SU-DHL-6 (cell line): ENCODE data around the gene OR10C1.

Source experiments
- EZH2phosphoT487 ChIP-seq: fragments of 200-600 bp; sonication (generic), shearing (Covaris generic); conservative IDR thresholded peaks from 2 replicates; pipeline ENCODE4 v1.6.1; 2018; ENCODE audit warnings: mild to moderate bottlenecking, antibody characterized with exemption, low read length, moderate library complexity, mixed read lengths
- TF ChIP-seq, protein P1 (sequence below): fragments of 200-600 bp; sonication (generic); IDR thresholded peaks from one replicate; pipeline ENCODE4 v1.5.1; 2017; ENCODE audit warnings: antibody characterized with exemption, mild to moderate bottlenecking, low read length, moderate library complexity; ENCODE audit not compliant: insufficient read depth, poor library complexity, severe bottlenecking

DNA sequence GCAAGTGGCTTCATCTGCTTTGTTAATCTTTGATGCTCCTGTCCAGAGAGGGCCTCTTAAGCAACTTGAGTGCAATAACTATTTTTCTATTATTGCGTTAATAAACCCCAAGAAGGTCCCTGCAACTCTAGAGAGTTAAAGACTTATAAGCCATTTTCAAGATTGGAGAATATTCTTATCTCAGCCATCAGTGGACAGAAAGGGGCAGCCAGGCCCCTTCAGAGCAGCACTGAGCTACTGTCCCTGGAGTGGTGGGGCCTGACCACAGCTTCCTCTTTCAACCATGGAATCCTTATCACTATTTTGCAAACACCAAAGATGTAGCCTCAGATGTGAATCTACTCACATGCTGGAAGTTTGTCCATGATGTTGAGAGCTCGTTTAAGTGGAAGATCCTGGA lies 51.4 kb downstream of the OR10C1 start:
- TF ChIP-seq, protein P1, sequence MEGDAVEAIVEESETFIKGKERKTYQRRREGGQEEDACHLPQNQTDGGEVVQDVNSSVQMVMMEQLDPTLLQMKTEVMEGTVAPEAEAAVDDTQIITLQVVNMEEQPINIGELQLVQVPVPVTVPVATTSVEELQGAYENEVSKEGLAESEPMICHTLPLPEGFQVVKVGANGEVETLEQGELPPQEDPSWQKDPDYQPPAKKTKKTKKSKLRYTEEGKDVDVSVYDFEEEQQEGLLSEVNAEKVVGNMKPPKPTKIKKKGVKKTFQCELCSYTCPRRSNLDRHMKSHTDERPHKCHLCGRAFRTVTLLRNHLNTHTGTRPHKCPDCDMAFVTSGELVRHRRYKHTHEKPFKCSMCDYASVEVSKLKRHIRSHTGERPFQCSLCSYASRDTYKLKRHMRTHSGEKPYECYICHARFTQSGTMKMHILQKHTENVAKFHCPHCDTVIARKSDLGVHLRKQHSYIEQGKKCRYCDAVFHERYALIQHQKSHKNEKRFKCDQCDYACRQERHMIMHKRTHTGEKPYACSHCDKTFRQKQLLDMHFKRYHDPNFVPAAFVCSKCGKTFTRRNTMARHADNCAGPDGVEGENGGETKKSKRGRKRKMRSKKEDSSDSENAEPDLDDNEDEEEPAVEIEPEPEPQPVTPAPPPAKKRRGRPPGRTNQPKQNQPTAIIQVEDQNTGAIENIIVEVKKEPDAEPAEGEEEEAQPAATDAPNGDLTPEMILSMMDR: no peak
- no peak for TF ChIP-seq EZH2phosphoT487
